Measurements from ENCODE around the gene GRM4. TPM values are rescaled to one million over a fixed set of nuclear protein-coding genes. Genes with fewer than 3 reads are reported as not detected.

Gene GRM4
- total RNA-seq, 1 donor, result not detected

- TF ChIP-seq, protein P1, sequence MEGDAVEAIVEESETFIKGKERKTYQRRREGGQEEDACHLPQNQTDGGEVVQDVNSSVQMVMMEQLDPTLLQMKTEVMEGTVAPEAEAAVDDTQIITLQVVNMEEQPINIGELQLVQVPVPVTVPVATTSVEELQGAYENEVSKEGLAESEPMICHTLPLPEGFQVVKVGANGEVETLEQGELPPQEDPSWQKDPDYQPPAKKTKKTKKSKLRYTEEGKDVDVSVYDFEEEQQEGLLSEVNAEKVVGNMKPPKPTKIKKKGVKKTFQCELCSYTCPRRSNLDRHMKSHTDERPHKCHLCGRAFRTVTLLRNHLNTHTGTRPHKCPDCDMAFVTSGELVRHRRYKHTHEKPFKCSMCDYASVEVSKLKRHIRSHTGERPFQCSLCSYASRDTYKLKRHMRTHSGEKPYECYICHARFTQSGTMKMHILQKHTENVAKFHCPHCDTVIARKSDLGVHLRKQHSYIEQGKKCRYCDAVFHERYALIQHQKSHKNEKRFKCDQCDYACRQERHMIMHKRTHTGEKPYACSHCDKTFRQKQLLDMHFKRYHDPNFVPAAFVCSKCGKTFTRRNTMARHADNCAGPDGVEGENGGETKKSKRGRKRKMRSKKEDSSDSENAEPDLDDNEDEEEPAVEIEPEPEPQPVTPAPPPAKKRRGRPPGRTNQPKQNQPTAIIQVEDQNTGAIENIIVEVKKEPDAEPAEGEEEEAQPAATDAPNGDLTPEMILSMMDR (IDR thresholded peaks at IDR 0.05; ENCODE audit: insufficient read depth, low read length), result no peak
- DNase-seq (ENCODE audit: low read depth), result no peak
- no peak overlapping the region for H3K4me3 ChIP-seq (ENCODE audit: low read depth, low read length)
These were observed 55.0 kb downstream of the GRM4 start for GRCh38 chr6:34090935-34091334.

DNA sequence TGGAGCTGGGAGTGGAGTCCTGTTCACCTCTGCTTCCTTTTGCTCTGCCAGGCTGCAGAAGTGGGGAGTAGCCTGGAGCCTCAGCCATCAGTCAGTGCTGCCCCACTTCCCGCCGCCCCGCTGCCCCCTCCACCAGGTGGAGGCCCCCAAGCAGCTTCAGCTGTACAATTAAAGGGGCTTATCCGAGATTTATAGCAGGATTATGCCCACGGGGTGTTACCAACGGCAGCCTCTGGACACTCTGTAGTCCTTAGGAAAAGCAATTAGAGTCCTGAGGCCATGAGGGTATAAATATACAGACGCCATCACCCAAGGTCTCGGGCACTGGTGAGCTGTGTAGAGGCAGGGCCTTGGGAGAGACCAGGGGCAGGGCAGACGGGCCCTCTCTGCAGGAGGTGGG, 55.4 kb downstream of the GRM4 start:
- DNase-seq (ENCODE audit: low read depth), result no peak
- TF ChIP-seq, protein P1 (IDR thresholded peaks at IDR 0.05; ENCODE audit: insufficient read depth, low read length), result no peak
- H3K4me3 ChIP-seq (ENCODE audit: low read depth, low read length), result no peak overlapping the region

DNA sequence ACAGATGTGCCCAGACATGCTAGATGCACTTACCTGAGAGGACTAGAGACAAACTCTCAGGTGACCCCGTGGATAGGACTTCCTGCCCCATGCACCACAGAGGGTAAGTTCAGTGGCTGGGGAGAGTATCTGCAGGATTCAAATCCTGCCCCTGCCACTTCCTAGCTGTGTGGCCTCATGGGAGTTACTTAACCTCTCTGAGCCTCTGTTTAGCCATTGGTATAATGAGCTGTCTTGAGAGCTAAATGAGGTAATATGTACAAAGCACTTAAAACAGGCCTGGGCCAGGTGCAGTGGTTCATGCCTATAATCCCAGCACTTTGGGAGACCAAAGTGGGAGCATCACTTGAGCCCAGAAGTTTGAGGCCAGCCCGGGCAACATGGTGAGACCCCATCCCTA, 59.3 kb downstream of the GRM4 start:
- no peak overlapping the region for H3K4me3 ChIP-seq (ENCODE audit: low read depth, low read length)
- DNase-seq (ENCODE audit: low read depth), result no peak
- TF ChIP-seq, protein P1 (IDR thresholded peaks at IDR 0.05; ENCODE audit: insufficient read depth, low read length), result no peak

DNA sequence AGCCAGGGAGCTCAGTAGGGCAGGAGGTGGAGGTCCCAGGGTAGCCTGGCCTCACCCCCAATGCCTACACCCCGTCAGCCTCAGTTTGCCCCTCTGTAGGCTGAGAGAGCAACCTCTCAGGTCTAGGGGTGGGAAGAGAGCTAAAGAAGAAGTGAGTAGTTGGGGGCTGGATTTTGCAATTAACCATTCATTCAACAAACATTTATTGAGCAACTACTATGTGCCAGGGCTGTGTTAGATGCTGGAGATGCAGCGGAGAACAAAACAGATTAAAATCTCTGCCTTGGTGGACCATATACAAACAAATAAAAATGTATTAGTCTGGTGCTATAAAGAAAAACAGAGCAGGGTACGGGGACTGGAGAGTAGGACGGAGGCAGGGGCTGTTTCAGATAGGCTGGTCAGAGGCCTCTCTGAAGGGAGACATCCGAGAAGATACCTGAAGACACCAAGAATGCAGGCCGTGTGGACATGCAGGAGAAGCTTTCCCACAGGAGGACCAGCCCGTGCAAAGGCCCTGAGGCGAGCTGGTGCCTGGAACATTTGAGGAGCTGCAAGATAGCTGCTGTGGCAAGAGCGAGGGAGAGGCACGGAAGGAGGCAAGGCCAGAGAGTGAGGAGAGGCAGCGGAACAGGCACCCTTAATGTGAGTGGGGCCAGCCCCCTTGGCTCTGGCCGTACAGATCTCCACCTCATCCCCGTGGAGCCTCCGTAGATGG, 60.3 kb downstream of the GRM4 start:
- no peak overlapping the region for H3K4me3 ChIP-seq (ENCODE audit: low read depth, low read length)
- DNase-seq (ENCODE audit: low read depth), result no peak
- TF ChIP-seq, protein P1 (IDR thresholded peaks at IDR 0.05; ENCODE audit: insufficient read depth, low read length), result no peak

GRCh38 chr6:34084591-34085290, 61.1 kb downstream of the GRM4 start:
- no peak overlapping the region for H3K4me3 ChIP-seq (ENCODE audit: low read depth, low read length)
- TF ChIP-seq, protein P1 (IDR thresholded peaks at IDR 0.05; ENCODE audit: insufficient read depth, low read length), result no peak
- DNase-seq (ENCODE audit: low read depth), result no peak

DNA sequence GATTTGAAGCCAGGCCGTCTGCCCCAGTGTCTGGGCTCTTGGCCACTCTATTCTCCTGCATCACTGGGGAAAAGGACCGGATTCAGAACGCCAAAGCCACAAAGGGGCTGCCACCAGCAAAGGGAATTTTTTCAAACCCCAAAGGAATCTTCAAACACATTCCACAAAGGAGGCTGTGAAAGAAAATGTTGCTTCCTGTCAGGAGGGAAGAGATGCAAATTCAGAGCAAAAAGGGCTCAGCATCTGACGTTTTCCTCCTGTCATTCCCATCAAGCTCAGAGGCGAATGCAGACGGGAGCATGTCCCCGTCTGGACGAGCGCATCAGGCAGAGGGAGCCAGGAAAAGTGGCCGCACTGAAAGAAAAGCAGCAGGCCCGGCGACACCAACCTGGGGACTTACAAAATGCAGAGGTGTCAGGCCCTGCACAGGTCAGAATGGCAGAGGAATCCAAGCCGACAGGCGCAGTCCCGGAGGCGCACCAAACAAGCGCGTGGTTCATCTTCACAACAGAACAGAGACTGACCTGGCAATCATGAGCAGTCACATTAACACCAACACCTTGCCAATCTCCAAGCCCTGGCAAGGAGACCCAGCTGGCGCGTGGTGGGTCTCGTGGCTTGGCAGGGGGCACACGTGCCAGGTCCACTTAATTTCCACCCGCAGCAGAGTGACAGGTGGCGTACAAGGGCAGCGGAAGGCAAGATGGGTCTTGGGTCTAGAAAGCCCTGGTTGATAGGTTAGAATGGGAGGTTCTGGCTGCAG, 62.8 kb downstream of the GRM4 start:
- H3K4me3 ChIP-seq (ENCODE audit: low read depth, low read length), result no peak overlapping the region
- TF ChIP-seq, protein P1 (IDR thresholded peaks at IDR 0.05; ENCODE audit: insufficient read depth, low read length), result no peak
- no peak for DNase-seq (ENCODE audit: low read depth)

Measured in fibroblast of the aortic adventitia (primary cell).